ENCODE results near the gene HNRNPA1.

The HNRNPA1 gene

GRCh38 chr12:54240971-54241588 lies 39.4 kb upstream of the HNRNPA1 start:
- H3K4me3 ChIP-seq (replicated peaks; ENCODE audit: low read depth, low read length), result no peak overlapping the region
- peak; percentile 35 for DNase-seq (ENCODE audit: extremely low read depth, insufficient read length)
- H3K27me3 ChIP-seq (replicated peaks; ENCODE audit: control insufficient read depth, insufficient read depth, low read length), result no peaks in the 10 kb centered on the region
- peaks cover 1% of the 10 kb centered on the region for H3K36me3 ChIP-seq (ENCODE audit: control insufficient read depth, insufficient read depth, low read length)
- TF ChIP-seq, protein P1, sequence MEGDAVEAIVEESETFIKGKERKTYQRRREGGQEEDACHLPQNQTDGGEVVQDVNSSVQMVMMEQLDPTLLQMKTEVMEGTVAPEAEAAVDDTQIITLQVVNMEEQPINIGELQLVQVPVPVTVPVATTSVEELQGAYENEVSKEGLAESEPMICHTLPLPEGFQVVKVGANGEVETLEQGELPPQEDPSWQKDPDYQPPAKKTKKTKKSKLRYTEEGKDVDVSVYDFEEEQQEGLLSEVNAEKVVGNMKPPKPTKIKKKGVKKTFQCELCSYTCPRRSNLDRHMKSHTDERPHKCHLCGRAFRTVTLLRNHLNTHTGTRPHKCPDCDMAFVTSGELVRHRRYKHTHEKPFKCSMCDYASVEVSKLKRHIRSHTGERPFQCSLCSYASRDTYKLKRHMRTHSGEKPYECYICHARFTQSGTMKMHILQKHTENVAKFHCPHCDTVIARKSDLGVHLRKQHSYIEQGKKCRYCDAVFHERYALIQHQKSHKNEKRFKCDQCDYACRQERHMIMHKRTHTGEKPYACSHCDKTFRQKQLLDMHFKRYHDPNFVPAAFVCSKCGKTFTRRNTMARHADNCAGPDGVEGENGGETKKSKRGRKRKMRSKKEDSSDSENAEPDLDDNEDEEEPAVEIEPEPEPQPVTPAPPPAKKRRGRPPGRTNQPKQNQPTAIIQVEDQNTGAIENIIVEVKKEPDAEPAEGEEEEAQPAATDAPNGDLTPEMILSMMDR (IDR thresholded peaks at IDR 0.05; ENCODE audit: insufficient read depth, low read length, poor library complexity, severe bottlenecking), result no peak

DNA sequence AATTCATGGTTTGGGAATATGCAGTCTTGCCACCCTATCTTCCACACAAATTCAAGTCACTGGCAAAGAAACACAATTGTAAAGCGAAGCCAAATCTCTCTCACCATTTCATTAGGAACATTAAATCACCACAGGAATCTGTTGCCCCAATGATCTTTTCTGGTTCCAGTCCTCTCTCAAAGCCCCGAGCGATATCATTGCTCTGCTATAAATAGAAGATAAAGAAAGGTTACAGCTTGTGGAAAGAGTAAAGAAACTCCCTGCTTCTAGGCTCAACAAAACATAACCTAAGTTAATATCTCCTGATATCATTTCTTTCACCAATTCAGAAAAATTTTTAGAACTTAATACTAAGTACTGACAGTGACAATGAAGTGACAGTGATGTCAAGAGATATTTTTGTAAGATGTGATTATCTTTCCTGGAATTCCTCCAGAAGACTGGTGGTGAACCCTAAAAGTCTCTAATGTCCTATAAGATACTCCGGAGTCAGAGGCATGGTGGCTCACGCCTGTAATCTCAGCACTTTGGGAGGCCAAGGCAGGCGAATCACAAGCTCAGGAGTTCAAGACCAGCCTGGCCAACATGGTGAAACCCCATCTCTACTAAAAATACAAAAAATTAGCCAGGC lies 34.4 kb upstream of the HNRNPA1 start:
- DNase-seq (ENCODE audit: extremely low read depth, insufficient read length), result no peak
- H3K36me3 ChIP-seq (ENCODE audit: control insufficient read depth, insufficient read depth, low read length), result peaks cover 4% of the 10 kb centered on the region
- TF ChIP-seq, protein P1 (IDR thresholded peaks at IDR 0.05; ENCODE audit: insufficient read depth, low read length, poor library complexity, severe bottlenecking), result no peak
- no peak overlapping the region for H3K4me3 ChIP-seq (replicated peaks; ENCODE audit: low read depth, low read length)
- no peaks in the 10 kb centered on the region for H3K27me3 ChIP-seq (replicated peaks; ENCODE audit: control insufficient read depth, insufficient read depth, low read length)

- DNase-seq (ENCODE audit: extremely low read depth, insufficient read length), result no peak
- TF ChIP-seq, protein P1 (IDR thresholded peaks at IDR 0.05; ENCODE audit: insufficient read depth, low read length, poor library complexity, severe bottlenecking), result no peak
- Histone ChIP-seq H3K36me3 (ENCODE audit: control insufficient read depth, insufficient read depth, low read length) (peaks cover 4% of the 10 kb centered on the region), H3K27me3 (replicated peaks; ENCODE audit: control insufficient read depth, insufficient read depth, low read length) (no peaks in the 10 kb centered on the region), H3K4me3 (replicated peaks; ENCODE audit: low read depth, low read length) (no peak overlapping the region)
These were observed 31.0 kb upstream of the HNRNPA1 start for GRCh38 chr12:54249489-54249888.

- H3K36me3 ChIP-seq (ENCODE audit: control insufficient read depth, insufficient read depth, low read length), result peaks cover 8% of the 10 kb centered on the region
- H3K4me3 ChIP-seq (replicated peaks; ENCODE audit: low read depth, low read length), result no peak overlapping the region
- H3K27me3 ChIP-seq (replicated peaks; ENCODE audit: control insufficient read depth, insufficient read depth, low read length), result no peaks in the 10 kb centered on the region
- TF ChIP-seq, protein P1 (IDR thresholded peaks at IDR 0.05; ENCODE audit: insufficient read depth, low read length, poor library complexity, severe bottlenecking), result peak; percentile 56
- no peak for DNase-seq (ENCODE audit: extremely low read depth, insufficient read length)
These were observed 28.8 kb upstream of the HNRNPA1 start for GRCh38 chr12:54251667-54252284.

- peaks cover 12% of the 10 kb centered on the region for H3K36me3 ChIP-seq (ENCODE audit: control insufficient read depth, insufficient read depth, low read length)
- H3K27me3 ChIP-seq (replicated peaks; ENCODE audit: control insufficient read depth, insufficient read depth, low read length), result no peaks in the 10 kb centered on the region
- TF ChIP-seq, protein P1 (IDR thresholded peaks at IDR 0.05; ENCODE audit: insufficient read depth, low read length, poor library complexity, severe bottlenecking), result no peak
- no peak overlapping the region for H3K4me3 ChIP-seq (replicated peaks; ENCODE audit: low read depth, low read length)
- DNase-seq (ENCODE audit: extremely low read depth, insufficient read length), result no peak
These were observed 27.3 kb upstream of the HNRNPA1 start for GRCh38 chr12:54253240-54253639.
